A549 treated with GW870086 at 1 μM for 4 hours (cell line): ENCODE results near the gene IFT22. TPM values are rescaled to one million over a fixed set of nuclear protein-coding genes. Genes with fewer than 3 reads are reported as not detected.

Source experiments
- total RNA-seq: library from RNA; stranded (reverse); fragments of 200-300 nt; extraction: Qiagen RNA extraction; gene quantifications from 5 replicates; pipeline ENCODE4 v1.2.3, GENCODE V29; 2022; ENCODE audit warnings: low read depth

Gene IFT22
- 49.9 to 56.8 TPM (median 53.6 TPM) in 5 replicates for total RNA-seq

DNA sequence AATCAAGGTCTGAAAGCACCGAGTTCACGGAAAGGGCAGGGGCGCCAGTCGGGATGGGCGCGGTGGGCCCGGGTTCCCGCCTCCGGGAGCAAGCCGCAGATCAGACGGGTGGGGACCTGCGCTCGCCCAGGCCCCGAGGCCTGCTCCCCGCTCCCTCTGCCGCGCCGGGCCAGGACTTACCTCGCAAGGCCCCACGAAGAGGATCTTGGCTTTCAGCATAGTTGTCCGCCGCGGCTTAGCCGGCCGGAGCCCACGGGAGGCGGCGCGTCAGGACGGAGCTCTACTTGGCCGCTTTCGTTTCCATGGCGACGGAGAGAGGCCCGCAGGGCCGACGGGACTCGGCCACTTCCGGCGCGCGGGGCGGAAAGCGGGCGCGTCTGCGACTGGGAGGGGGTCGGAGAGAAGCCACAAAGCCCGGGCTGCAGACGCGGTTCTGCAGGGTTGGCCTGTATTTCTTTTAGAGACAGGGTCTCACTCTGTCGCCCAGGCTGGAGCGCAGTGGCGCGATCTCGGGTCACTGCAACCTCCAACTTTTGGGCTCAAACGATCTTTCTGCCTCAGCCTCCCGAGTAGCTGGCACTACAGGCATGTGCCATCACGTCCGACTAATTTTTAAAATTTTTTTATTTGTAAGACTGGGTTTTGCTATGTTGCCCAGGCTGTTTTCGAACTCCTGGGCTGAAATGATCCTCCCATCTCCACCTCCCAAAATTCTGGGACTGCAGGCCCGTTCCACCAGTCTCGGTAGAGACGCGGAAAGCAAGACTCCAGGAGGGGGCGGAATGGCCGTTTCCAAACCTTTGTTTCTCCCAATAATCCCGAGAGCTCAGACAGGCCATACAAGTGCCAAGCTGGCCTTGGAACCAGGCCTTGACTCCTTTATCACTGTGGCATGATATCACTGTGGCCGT lies at the start of gene IFT22:
TSS of gene IFT22 (minus strand) at position 322 of the 911 bp plus-strand sequence. CDS start at position 219, 103 bp downstream.

DNA sequence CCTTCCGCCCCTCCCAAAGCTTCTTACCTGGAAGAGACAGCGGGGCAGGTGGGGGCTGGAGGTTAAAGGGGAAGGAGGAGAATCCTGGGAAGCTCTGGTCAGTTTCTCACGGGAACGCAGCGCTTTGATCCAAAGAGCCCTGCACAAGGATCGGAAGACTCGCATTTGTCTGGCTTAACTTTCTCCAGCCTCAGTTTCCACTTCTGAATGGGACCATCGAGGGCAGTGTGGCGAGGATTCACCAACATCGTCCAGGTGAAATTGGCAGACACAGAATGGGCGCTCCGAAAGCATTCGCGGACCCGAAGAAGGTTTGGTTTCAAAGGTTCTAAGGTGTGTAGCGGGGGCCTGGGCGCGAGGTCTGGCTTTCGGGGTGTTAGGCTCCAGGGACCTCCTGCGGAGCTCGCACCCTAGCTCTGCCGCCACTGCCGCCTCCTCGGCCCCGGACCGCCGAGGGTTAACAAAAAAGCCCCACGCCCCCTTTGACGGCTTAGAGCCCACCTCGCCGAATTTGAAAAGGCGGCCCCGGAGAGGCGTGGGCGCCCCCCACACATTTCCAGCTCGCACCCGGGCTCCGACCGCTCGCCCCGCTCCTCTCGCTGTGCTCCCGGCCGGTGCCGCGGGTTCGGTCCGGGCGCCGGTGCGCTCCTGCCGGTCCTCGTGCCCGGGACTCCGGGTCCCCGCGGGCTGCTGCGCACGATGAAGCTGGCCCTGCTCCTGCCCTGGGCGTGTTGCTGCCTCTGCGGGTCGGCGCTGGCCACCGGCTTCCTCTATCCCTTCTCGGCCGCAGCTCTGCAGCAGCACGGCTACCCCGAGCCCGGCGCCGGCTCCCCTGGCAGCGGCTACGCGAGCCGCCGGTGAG lies 41.0 kb upstream of the IFT22 start, which contains the start of gene COL26A1:
TSS of gene COL26A1 (plus strand) at position 542 of the 862 bp plus-strand sequence. CDS start at position 700, 158 bp downstream.

Other genes starting within 250 kb of the IFT22 start
- 11.6 to 15.7 TPM (median 12.4 TPM) in 5 replicates for gene TRIM56, start 236.3 kb downstream of the IFT22 start, total RNA-seq
- 1,451 to 1,792 TPM (median 1,550 TPM) in 5 replicates for gene SERPINE1, start 194.7 kb downstream of the IFT22 start, total RNA-seq
- 140 to 156 TPM (median 147 TPM) in 5 replicates for gene AP1S1, start 167.3 kb downstream of the IFT22 start, total RNA-seq
- gene VGF, start 156.2 kb downstream of the IFT22 start, total RNA-seq = 12.8 to 27.7 TPM (median 17.7 TPM) in 5 replicates
- gene NAT16, start 141.5 kb downstream of the IFT22 start, total RNA-seq = 0.06 to 0.25 TPM (median 0.11 TPM) in 5 replicates
- gene MOGAT3, start 120.8 kb downstream of the IFT22 start, total RNA-seq = not detected in 5 replicates
- 69.1 to 87.4 TPM (median 81.3 TPM) in 5 replicates for gene PLOD3, start 104.2 kb downstream of the IFT22 start, total RNA-seq
- 80.9 to 104 TPM (median 90.2 TPM) in 5 replicates for gene ZNHIT1, start 103.6 kb downstream of the IFT22 start, total RNA-seq
- 7.0 to 11.5 TPM (median 10.7 TPM) in 5 replicates for gene CLDN15, start 84.0 kb downstream of the IFT22 start, total RNA-seq
- gene FIS1, start 76.7 kb downstream of the IFT22 start, total RNA-seq = 136 to 151 TPM (median 137 TPM) in 5 replicates
- gene COL26A1, start 41.1 kb upstream of the IFT22 start, total RNA-seq = 0.36 to 0.83 TPM (median 0.60 TPM) in 5 replicates